Superior temporal gyrus (tissue), 1 donor: ENCODE results near the gene LRIT3.

Experiments used
- DNase-seq: peaks from one replicate; pipeline ENCODE4 v3.0.0-alpha.2; 2016; ENCODE audit errors: extremely low spot score

LRIT3 gene

GRCh38 chr4:109910256-109910655 is 62.3 kb downstream of the LRIT3 start:
- no peak for DNase-seq

- DNase-seq, result peak; percentile 41
Observed at GRCh38 chr4:109912706-109913595, 65.0 kb downstream of the LRIT3 start, which contains the start of gene EGF. EGF (plus strand) TSS chr4:109912883; CDS start chr4:109913336, 453 bp downstream.

GRCh38 chr4:109913596-109914241 is 65.8 kb downstream of the LRIT3 start:
- DNase-seq, result no peak

GRCh38 chr4:109914322-109914721 is 66.4 kb downstream of the LRIT3 start:
- DNase-seq, result no peak

- no peak for DNase-seq
Observed at GRCh38 chr4:109915385-109916026, 67.6 kb downstream of the LRIT3 start.

GRCh38 chr4:109916027-109916409 is 68.1 kb downstream of the LRIT3 start:
- no peak for DNase-seq

GRCh38 chr4:109921384-109921808 is 73.5 kb downstream of the LRIT3 start:
- DNase-seq, result peak; percentile 40
